A673 (cell line): ENCODE data around the gene NUTM2F. TPM values are rescaled to one million over a fixed set of nuclear protein-coding genes. Genes with fewer than 3 reads are reported as not detected.
A peak's percentile ranks its signal among the peaks of the same experiment; 100 is the strongest.
"Not testable (repeated sequence)": the region's sequence is repeated elsewhere in the genome, so short reads cannot be mapped to it uniquely, and the experiment has no call there.

Source experiments
- Bru-seq: library from RNA; stranded (reverse); fragments of 400-500 nt; gene quantifications from one replicate; lab custom pipeline; 2021; lab: Mats Ljungman, UMichigan
- BruChase-seq, 2 experiments: library from RNA; stranded (reverse); fragments of 400-500 nt; gene quantifications; one replicate each; lab custom pipeline; 2021; lab: Mats Ljungman, UMichigan
- BruUV-seq: library from RNA; stranded (reverse); fragments of 400-500 nt; replicated peaks from 2 replicates; lab custom pipeline; 2021; lab: Mats Ljungman, UMichigan
- CTCF ChIA-PET: fragments of 300-600 bp; sonication (Branson Sonifier 250); formaldehyde crosslinking; loops from one replicate; lab custom pipeline; 2022; ENCODE audit warnings: antibody characterized with exemption; lab: Charles Lee
- POLR2A ChIA-PET: fragments of 300-600 bp; sonication (Branson Sonifier 250); formaldehyde crosslinking; loops from one replicate; lab custom pipeline; 2022; ENCODE audit warnings: antibody characterized with exemption; ENCODE audit not compliant: low non-redundant PET; lab: Charles Lee
- DNase-seq: peaks from one replicate; pipeline ENCODE4 v3.0.0-alpha.2; 2015; ENCODE audit warnings: low spot score
- H3K27ac ChIP-seq: fragments of 200-600 bp; sonication (generic); 2 replicates; pipeline ENCODE4 v1.5.1; 2016; ENCODE audit warnings: mixed run types, low read depth, mild to moderate bottlenecking, mixed read lengths, antibody characterized with exemption, low read length; ENCODE audit not compliant: poor library complexity, severe bottlenecking
- H3K27me3 ChIP-seq: fragments of 200-600 bp; sonication (generic); replicated peaks from 2 replicates; pipeline ENCODE4 v1.6.1; 2017; ENCODE audit warnings: mixed run types, low read depth, mild to moderate bottlenecking, mixed read lengths, antibody characterized with exemption, low read length; ENCODE audit not compliant: insufficient read depth, poor library complexity
- H3K36me3 ChIP-seq: fragments of 200-600 bp; sonication (generic); 2 replicates; pipeline ENCODE4 v1.6.1; 2016; ENCODE audit warnings: mixed run types, mild to moderate bottlenecking, mixed read lengths, antibody characterized with exemption, low read length; ENCODE audit not compliant: insufficient read depth, poor library complexity, severe bottlenecking
- H3K4me1 ChIP-seq: fragments of 200-600 bp; sonication (generic); 2 replicates; pipeline ENCODE4 v1.6.1; 2017; ENCODE audit warnings: mixed run types, mild to moderate bottlenecking, mixed read lengths, antibody characterized with exemption, low read length; ENCODE audit not compliant: insufficient read depth, poor library complexity, severe bottlenecking
- H3K4me3 ChIP-seq: fragments of 200-600 bp; sonication (generic); 2 replicates; pipeline ENCODE4 v1.5.1; 2016; ENCODE audit warnings: low read depth, mixed run types, mild to moderate bottlenecking, mixed read lengths, low read length; ENCODE audit not compliant: poor library complexity, severe bottlenecking
- H3K9me3 ChIP-seq: fragments of 200-600 bp; sonication (generic); 2 replicates; pipeline ENCODE4 v1.6.1; 2016; ENCODE audit warnings: mixed run types, low read depth, mild to moderate bottlenecking, mixed read lengths, antibody characterized with exemption, low read length; ENCODE audit not compliant: poor library complexity, severe bottlenecking
- intact Hi-C: fragments of 100-400 bp; cut with micrococcal nuclease; formaldehyde crosslinking; loops from one replicate; pipeline ENCODE4 v1.10.0; 2022; ENCODE audit not compliant: unreplicated experiment
- long read RNA-seq: library from polyadenylated mRNA; stranded (forward); transcript quantifications from one replicate; pipeline ENCODE4 v2.0.0, GENCODE V29; 2022
- total RNA-seq: library from RNA; stranded (reverse); gene quantifications from 2 replicates; pipeline ENCODE4 v1.2.3, GENCODE V29; 2021

The NUTM2F gene, protein sequence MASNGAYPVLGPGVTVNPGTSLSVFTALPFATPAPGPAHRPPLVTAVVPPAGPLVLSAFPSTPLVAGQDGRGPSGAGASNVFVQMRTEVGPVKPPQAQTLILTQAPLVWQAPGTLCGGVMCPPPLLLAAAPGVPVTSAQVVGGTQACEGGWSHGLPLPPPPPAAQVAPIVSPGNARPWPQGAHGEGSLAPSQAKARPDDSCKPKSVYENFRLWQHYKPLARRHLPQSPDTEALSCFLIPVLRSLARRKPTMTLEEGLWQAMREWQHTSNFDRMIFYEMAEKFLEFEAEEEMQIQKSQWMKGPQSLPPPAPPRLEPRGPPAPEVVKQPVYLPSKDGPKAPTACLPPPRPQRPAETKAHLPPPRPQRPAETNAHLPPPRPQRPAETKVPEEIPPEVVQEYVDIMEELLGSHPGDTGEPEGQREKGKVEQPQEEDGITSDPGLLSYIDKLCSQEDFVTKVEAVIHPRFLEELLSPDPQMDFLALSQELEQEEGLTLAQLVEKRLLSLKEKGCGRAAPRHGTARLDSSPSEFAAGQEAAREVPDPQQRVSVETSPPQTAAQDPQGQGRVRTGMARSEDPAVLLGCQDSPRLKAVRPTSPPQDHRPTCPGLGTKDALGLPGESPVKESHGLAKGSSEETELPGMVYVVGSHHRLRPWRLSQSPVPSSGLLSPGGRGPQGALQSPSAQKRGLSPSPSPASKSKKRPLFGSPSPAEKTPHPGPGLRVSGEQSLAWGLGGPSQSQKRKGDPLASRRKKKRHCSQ
- not detected in 2 replicates for total RNA-seq
- Bru-seq, nascent RNA: percentile 3 among the genes with signal in this experiment
- BruChase-seq, experiment 1, labeled RNA remaining after a 2-hour chase: not detected
- not detected for BruChase-seq, experiment 2, labeled RNA remaining after a 6-hour chase
- long read RNA-seq, partial matches to known transcripts: 0 of 1 reads
- long read RNA-seq, other reads (novel, unspliced or antisense): 1 of 1 reads

GRCh38 chr9:94328544-94328943 lies at the start of gene NUTM2F:
TSS of gene NUTM2F (minus strand) at chr9:94328644. CDS start at chr9:94328623, 21 bp downstream.
- H3K27ac ChIP-seq, H3K36me3 ChIP-seq, H3K4me1 ChIP-seq, intact Hi-C loops, H3K9me3 ChIP-seq, POLR2A ChIA-PET, DNase-seq, CTCF ChIA-PET, H3K27me3 ChIP-seq, BruUV-seq, H3K4me3 ChIP-seq: not testable (repeated sequence)

- H3K27me3 ChIP-seq, H3K4me1 ChIP-seq, intact Hi-C loops, CTCF ChIA-PET, BruUV-seq, H3K9me3 ChIP-seq, H3K27ac ChIP-seq, H3K36me3 ChIP-seq, POLR2A ChIA-PET: not testable (repeated sequence)
- peak; percentile 5 for DNase-seq
- peak overlapping the region; percentile 48 for H3K4me3 ChIP-seq
These were observed 46.8 kb upstream of the NUTM2F start for GRCh38 chr9:94375197-94375596.

DNA sequence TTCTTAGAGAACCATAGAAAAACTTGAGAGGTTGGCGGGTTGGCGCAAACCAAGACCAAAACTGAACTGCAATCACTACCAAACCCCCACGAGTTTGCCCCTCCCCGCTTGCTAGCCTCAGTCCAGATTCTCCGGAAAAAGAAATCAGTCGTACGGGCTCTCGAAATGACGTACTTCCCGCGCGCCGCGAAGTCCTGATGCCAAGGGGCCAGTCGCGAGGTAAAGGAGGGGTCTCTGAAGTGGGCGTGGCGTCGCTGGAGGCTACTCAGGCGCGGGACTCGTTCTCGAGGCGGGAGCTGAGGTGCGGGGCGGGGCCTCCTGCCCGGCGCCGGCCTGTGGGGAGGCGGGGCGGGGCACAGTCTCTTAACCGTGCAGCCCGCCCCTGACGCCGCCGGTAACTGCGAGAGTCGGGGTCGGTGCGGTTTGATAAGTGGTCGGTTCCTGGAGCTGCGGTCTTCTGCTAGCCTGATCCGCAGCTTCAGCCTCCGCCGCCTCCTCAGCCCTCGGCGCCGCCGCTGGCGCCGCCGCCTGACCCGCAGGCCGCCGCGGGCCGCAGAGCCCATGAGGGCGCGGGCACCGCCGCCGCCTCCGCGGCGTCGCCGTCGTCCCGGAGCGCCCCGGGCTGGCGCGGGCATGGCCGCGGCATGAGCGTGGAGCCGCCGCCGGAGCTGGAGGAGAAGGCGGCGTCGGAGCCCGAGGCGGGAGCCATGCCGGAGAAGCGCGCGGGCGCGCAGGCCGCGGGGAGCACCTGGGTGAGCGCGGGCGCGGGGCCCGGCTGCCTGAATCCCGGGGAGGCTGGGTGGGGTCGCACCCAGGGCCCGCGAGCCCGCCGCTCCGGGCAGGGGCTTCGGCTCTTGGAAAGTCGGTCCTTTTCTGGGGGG lies 46.0 kb upstream of the NUTM2F start:
- H3K27ac ChIP-seq: peak overlapping the region; percentile 54

DNA sequence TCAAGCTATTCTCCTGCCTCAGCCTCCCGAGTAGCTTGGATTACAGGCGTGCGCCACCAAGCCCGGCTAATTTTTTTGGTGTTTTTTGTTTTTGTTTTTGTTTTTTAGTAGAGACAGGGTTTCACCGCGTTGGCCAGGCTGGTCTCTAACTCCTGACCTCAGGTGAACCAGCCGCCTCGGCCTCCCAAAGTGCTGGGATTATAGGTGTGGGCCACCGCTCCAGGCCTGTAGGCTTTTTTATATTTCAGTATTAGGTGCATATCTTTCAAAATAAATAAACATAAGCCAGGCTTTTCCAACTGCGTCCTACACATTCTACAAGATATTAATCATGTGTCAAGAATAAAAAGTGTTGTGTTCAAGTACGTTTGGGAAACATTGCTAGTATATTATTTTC lies 45.3 kb upstream of the NUTM2F start:
- POLR2A ChIA-PET, H3K36me3 ChIP-seq, CTCF ChIA-PET, DNase-seq, H3K9me3 ChIP-seq, intact Hi-C loops, H3K27me3 ChIP-seq, H3K4me1 ChIP-seq: not testable (repeated sequence)
- peak overlapping the region; percentile 48 for H3K4me3 ChIP-seq
- peak overlapping the region; percentile 54 for H3K27ac ChIP-seq
- BruUV-seq: TSS peak; percentile 99

More for the DNA sequence above, 46.0 kb upstream of the NUTM2F start:
- CTCF ChIA-PET, H3K27me3 ChIP-seq, H3K9me3 ChIP-seq, BruUV-seq, intact Hi-C loops, H3K4me1 ChIP-seq, H3K36me3 ChIP-seq, POLR2A ChIA-PET: not testable (repeated sequence)
- peak overlapping the region; percentile 48 for H3K4me3 ChIP-seq
- peak; percentile 92 for DNase-seq

- intact Hi-C loops, H3K36me3 ChIP-seq, H3K27ac ChIP-seq, H3K9me3 ChIP-seq, H3K4me1 ChIP-seq, BruUV-seq, H3K27me3 ChIP-seq, POLR2A ChIA-PET, DNase-seq, H3K4me3 ChIP-seq, CTCF ChIA-PET: not testable (repeated sequence)
These were observed 41.8 kb upstream of the NUTM2F start for GRCh38 chr9:94370266-94370665.

DNA sequence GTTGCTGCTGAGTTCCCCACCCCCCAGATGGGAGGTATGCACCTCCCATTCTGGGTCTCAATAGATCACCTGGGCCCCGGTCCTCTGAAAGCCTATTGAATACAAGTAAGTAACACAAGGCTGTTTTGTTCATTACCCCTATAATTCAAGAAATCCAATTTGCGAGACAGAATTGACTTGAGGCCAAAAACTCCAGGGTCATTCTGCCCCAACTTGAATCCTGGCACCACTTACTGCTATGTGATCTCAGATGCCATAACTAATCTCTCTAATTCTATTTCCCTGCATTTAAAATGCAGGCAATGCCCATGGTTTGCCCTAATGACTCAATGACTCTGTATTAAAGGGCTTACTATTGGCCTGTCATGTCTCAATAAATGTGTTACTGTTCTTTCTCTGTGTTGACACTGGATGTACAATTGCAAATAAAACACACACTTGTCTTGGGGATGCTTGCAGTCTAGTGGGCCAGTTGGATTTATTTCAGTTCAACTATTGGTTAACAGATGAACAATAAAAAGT lies 35.7 kb upstream of the NUTM2F start:
- H3K36me3 ChIP-seq, DNase-seq, BruUV-seq, CTCF ChIA-PET, H3K27ac ChIP-seq, H3K9me3 ChIP-seq, POLR2A ChIA-PET, intact Hi-C loops, H3K4me1 ChIP-seq, H3K4me3 ChIP-seq, H3K27me3 ChIP-seq: not testable (repeated sequence)
